ENCODE results near the gene SFXN4. TPM values are rescaled to one million over a fixed set of nuclear protein-coding genes. Genes with fewer than 3 reads are reported as not detected.

Gene SFXN4
- total RNA-seq, 2 experiments from 2014 or later = 27.8 to 46.4 TPM

DNA sequence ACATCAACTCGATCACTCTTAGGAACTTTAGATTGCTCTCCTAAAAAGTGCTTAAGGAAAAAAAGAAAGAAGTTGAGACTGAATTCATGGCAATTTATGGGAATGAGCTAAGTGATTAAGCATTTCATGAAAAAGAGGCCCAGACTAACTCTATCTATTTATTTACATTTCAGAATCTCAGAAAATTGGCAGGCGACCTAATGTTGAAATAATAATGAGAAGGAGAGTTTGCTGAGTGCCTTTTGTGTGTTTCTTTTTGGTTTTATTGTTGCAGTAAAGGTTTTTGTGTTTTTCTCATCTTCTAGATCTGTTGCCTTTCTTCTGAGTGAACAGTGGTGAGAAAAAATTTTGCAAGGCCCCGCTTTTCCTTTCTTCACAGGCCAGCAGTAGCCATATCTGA, 45.7 kb upstream of the SFXN4 start:
- no peak for DNase-seq (ENCODE audit: low spot score)
- intact Hi-C loops (cut with micrococcal nuclease; ENCODE audit: unreplicated experiment) = no loop called here
- no peak overlapping the region for H3K27ac ChIP-seq (ENCODE audit: low read depth, low read length, poor library complexity, severe bottlenecking)
- peaks cover 23% of the 10 kb centered on the region for H3K4me1 ChIP-seq (ENCODE audit: insufficient read depth, low read length, poor library complexity, severe bottlenecking)
- H3K4me2 ChIP-seq (ENCODE audit: low read length) = no peak overlapping the region
- ChIA-PET CTCF (ENCODE audit: unreplicated experiment) (no interaction called here), POLR2A (no interaction called here)
- H3K36me3 ChIP-seq (ENCODE audit: insufficient read depth, low read length) = no peaks in the 10 kb centered on the region
- no peaks in the 10 kb centered on the region for H3K9me2 ChIP-seq (ENCODE audit: insufficient read depth, low read length)
- H4K20me1 ChIP-seq (ENCODE audit: insufficient read depth, low read length) = no peaks in the 10 kb centered on the region
- TF ChIP-seq, protein P1, sequence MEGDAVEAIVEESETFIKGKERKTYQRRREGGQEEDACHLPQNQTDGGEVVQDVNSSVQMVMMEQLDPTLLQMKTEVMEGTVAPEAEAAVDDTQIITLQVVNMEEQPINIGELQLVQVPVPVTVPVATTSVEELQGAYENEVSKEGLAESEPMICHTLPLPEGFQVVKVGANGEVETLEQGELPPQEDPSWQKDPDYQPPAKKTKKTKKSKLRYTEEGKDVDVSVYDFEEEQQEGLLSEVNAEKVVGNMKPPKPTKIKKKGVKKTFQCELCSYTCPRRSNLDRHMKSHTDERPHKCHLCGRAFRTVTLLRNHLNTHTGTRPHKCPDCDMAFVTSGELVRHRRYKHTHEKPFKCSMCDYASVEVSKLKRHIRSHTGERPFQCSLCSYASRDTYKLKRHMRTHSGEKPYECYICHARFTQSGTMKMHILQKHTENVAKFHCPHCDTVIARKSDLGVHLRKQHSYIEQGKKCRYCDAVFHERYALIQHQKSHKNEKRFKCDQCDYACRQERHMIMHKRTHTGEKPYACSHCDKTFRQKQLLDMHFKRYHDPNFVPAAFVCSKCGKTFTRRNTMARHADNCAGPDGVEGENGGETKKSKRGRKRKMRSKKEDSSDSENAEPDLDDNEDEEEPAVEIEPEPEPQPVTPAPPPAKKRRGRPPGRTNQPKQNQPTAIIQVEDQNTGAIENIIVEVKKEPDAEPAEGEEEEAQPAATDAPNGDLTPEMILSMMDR (conservative IDR thresholded peaks at IDR 0.05; ENCODE audit: low read length) = no peak
- BruUV-seq (replicated peaks) = no TSS peak
- H3K79me2 ChIP-seq (ENCODE audit: insufficient read depth, low read depth, low read length) = no peaks in the 10 kb centered on the region
- H3K4me3 ChIP-seq (ENCODE audit: low read depth, low read length, poor library complexity, severe bottlenecking) = no peak overlapping the region
- no peaks in the 10 kb centered on the region for H3K9me3 ChIP-seq (ENCODE audit: low read length)
- no peak overlapping the region for H2AFZ ChIP-seq (ENCODE audit: low read length)

DNA sequence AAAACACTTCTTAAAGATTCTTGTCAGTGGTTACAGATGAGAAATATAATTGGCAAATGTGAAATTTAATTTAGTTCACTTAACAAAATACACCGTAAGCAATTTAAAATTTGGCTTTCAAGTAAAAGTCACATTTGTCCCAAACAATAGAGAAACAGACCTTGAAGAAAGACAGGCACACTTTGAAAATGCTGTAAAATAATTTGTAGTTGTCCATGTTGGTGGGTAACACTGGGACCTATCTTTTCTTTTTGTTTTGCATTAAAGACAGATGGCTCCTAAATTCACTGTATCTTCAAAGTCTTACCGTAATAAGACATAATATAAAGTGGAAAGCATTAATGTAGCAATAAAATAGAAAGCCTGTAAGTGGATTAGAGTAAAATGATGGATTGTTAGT, 45.1 kb upstream of the SFXN4 start:
- Histone ChIP-seq H4K20me1 (ENCODE audit: insufficient read depth, low read length) (no peaks in the 10 kb centered on the region), H3K4me1 (ENCODE audit: insufficient read depth, low read length, poor library complexity, severe bottlenecking) (peaks cover 28% of the 10 kb centered on the region), H3K36me3 (ENCODE audit: insufficient read depth, low read length) (no peaks in the 10 kb centered on the region), H3K4me3 (ENCODE audit: low read depth, low read length, poor library complexity, severe bottlenecking) (no peak overlapping the region), H3K4me2 (ENCODE audit: low read length) (no peak overlapping the region), H2AFZ (ENCODE audit: low read length) (no peak overlapping the region), H3K9me2 (ENCODE audit: insufficient read depth, low read length) (no peaks in the 10 kb centered on the region), H3K9me3 (ENCODE audit: low read length) (no peaks in the 10 kb centered on the region), H3K27ac (ENCODE audit: low read depth, low read length, poor library complexity, severe bottlenecking) (no peak overlapping the region), H3K79me2 (ENCODE audit: insufficient read depth, low read depth, low read length) (no peaks in the 10 kb centered on the region)
- no peak for TF ChIP-seq EZH2phosphoT487 (IDR thresholded peaks at IDR 0.05; ENCODE audit: borderline replicate concordance, low read depth, low read length)
- TF ChIP-seq, protein P1 (conservative IDR thresholded peaks at IDR 0.05; ENCODE audit: low read length) = no peak
- CTCF ChIA-PET (ENCODE audit: unreplicated experiment) = no interaction called here
- no peak for DNase-seq (ENCODE audit: low spot score)
- intact Hi-C loops (cut with micrococcal nuclease; ENCODE audit: unreplicated experiment) = no loop called here
- no TSS peak for BruUV-seq (replicated peaks)
- POLR2A ChIA-PET = interaction anchor here (0.9 kb wide), 1 partner anchor 13 kb away, joined by 3 read pairs; no protein-coding TSS in a partner anchor

DNA sequence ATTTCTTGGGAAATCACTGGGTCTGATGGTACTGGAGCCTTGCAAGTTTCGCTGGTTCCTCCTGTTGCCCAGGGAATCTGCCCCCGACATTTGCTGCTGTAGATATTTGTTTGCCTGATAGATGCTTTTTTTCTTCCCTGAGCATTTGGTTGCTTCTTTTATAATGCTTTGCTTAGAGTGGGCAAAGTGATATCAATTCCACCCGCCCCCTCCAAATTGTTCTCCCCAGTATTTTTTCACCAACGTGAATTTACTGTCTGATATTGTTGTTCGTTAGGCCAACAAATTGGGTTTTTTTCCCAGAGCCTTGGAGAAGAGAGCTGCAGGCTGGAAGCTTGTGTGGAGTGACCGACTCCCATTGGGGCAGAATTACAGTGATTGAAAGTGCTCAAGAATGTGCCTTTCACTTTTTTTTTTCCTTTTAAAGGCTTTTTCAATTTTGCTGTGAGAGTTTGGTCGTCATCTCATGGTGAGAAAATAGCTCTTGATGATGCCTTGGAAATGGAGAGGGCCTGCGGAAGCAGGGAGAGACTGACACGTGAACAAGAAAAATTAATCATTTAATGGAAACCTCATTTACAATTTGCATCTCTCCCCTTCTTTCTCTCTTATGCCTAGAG, 44.3 kb upstream of the SFXN4 start:
- no peaks in the 10 kb centered on the region for H3K9me2 ChIP-seq (ENCODE audit: insufficient read depth, low read length)
- TF ChIP-seq, protein P1 (conservative IDR thresholded peaks at IDR 0.05; ENCODE audit: low read length) = peak; percentile 65; the same call in 1 of the 2 replicates
- no peak for TF ChIP-seq EZH2phosphoT487 (IDR thresholded peaks at IDR 0.05; ENCODE audit: borderline replicate concordance, low read depth, low read length)

More for the DNA sequence above, 44.3 kb upstream of the SFXN4 start:
- no peaks in the 10 kb centered on the region for H3K9me3 ChIP-seq (ENCODE audit: low read length)
- no peak overlapping the region for H3K4me3 ChIP-seq (ENCODE audit: low read depth, low read length, poor library complexity, severe bottlenecking)
- BruUV-seq (replicated peaks) = no TSS peak
- H2AFZ ChIP-seq (ENCODE audit: low read length) = no peak overlapping the region
- ChIA-PET POLR2A (interaction anchor here (0.6 to 1.5 kb wide), 6 partner anchors 14 to 505 kb away, joined by 3 to 6 read pairs (median 3); no protein-coding TSS in a partner anchor), CTCF (ENCODE audit: unreplicated experiment) (interaction anchor here (0.8 kb wide), 1 partner anchor 515 kb away, joined by 3 read pairs; no protein-coding TSS in a partner anchor)
- no peaks in the 10 kb centered on the region for H4K20me1 ChIP-seq (ENCODE audit: insufficient read depth, low read length)
- intact Hi-C loops (cut with micrococcal nuclease; ENCODE audit: unreplicated experiment) = loop anchor here (5.0 kb wide), 1 partner anchor 157 kb away; no protein-coding TSS in a partner anchor
- no peaks in the 10 kb centered on the region for H3K79me2 ChIP-seq (ENCODE audit: insufficient read depth, low read depth, low read length)
- peak overlapping the region; percentile 97 for H3K4me2 ChIP-seq (ENCODE audit: low read length)
- no peaks in the 10 kb centered on the region for H3K36me3 ChIP-seq (ENCODE audit: insufficient read depth, low read length)
- no peak overlapping the region for H3K27ac ChIP-seq (ENCODE audit: low read depth, low read length, poor library complexity, severe bottlenecking)
- H3K4me1 ChIP-seq (ENCODE audit: insufficient read depth, low read length, poor library complexity, severe bottlenecking) = peaks cover 28% of the 10 kb centered on the region
- DNase-seq (ENCODE audit: low spot score) = no peak

Data from OCI-LY7 (cell line).